GM21360 (cell line): ENCODE measurements around the gene ANKRD50.

ENCODE experiments used
- ATAC-seq: cut with Tn5 transposase; IDR thresholded peaks from one replicate; pipeline ENCODE4 v1.9.1; 2021; ENCODE audit warnings: mild to moderate bottlenecking, moderate library complexity; ENCODE audit not compliant: unreplicated experiment

ANKRD50 gene

DNA sequence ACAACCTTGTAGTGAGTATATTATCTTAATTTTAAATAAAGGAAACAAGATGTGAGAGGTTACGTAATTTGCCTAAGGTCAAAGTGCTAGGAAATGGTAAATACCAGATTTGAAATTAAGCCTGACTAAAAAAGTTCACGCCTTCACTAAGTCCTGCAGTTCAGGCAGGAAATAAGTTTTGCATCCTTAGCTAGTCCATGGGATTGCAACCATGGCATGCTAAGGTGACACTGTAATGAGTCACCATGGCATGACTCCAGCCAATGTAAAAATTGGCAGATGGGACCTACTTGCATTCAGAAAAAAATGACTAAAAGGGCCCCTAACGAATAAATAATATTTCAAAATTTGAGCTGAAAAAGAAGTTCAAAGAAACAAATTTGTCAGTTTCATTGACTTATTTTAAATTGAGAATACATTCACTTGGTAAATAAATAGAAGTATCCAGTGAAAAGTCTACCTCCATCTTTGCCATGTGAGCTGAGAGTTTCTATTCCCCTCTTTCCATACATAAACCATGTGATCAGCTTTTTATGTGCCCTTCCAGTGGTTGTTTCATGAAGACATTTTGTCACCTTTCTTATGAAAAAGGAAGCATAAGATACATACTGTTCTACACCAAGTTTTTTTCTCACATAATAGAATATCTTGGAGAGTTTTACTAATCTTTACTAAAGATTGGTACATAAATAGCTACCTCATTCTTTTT is 72.4 kb downstream of the ANKRD50 start:
- ATAC-seq = no peak

GRCh38 chr4:124637321-124637720 is 75.2 kb downstream of the ANKRD50 start:
- no peak for ATAC-seq

GRCh38 chr4:124636788-124637187 is 75.7 kb downstream of the ANKRD50 start:
- ATAC-seq = no peak

DNA sequence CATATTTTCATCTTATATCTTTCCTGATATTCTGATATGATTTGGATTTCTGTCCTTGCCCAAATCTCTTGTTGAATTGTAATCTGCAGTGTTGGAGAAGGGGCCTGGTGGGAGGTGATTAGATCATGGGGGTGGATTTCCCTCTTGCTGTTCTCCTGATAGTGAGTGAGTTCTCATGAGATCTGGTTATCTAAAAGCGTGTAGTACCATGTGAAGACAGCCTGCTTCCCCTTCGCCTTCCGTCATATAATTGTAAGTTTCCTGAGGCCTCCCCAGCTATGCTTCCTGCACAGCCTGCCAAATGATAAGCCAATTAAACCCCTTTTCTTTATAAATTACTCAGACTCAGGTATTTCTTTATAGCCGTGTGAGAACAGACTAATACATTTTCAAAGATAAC is 77.2 kb downstream of the ANKRD50 start:
- no peak for ATAC-seq

- ATAC-seq = no peak
These were observed 79.1 kb downstream of the ANKRD50 start for GRCh38 chr4:124633285-124633941.

DNA sequence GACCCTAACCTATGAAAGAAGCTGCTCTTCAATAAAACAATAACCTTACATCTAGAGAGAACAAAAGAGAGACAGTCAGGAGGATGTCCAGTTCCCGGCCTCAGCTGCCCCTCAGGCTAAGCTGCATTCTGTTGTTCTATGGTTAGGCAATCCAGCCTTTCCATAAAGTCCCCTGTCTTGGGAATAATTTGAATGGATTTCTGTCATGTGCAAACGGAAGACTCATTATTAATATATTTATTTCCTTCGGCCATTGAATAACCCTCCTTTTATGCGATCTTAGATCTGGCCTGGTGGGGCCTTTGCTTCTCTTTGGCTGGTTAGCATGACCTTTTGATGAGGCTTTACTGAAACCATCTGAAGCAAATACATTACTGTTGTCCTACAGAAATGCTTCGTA is 80.1 kb downstream of the ANKRD50 start:
- no peak for ATAC-seq

- peak; percentile 98 for ATAC-seq
These were observed 80.8 kb downstream of the ANKRD50 start for GRCh38 chr4:124631760-124632159.

DNA sequence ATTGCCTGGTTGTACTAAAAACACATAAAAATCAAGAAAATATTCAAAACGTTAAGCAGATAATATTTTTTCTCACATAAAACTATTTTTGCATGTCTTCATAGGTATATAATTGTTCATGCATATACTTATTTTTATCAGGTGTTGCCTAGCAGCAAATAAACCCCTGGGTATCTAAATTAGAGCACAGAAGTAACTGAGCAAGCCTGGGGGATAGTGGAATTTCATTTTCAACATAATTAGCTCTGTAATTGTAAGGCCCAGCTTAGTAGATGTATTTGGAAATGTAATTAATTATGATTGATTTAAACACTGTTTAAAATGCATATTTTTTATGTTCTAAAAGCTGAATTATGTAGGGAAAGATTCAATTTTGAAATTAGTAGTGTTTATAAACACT is 82.9 kb downstream of the ANKRD50 start:
- ATAC-seq = no peak
